SU-DHL-6 (cell line): ENCODE results near the gene TMEM8B.

Source experiments
- H2AFZ ChIP-seq: fragments of 200-600 bp; sonication (generic); 2 replicates; pipeline ENCODE4 v1.6.1; 2014; ENCODE audit warnings: low read depth, mild to moderate bottlenecking, moderate library complexity, mixed read lengths, antibody characterized with exemption, low read length; ENCODE audit not compliant: severe bottlenecking
- H3F3A ChIP-seq: fragments of 200-600 bp; shearing (Covaris generic); 2 replicates; pipeline ENCODE4 v1.6.0; 2016; ENCODE audit warnings: antibody characterized with exemption, mild to moderate bottlenecking; ENCODE audit not compliant: insufficient read depth
- H3K27ac ChIP-seq: fragments of 200-600 bp; sonication (generic); 2 replicates; pipeline ENCODE4 v1.5.1; 2016; ENCODE audit warnings: low read depth, mild to moderate bottlenecking, low read length, moderate library complexity, mixed read lengths
- H3K27me3 ChIP-seq: fragments of 200-600 bp; sonication (generic), shearing (Covaris generic); 2 replicates; pipeline ENCODE4 v1.6.0; 2014; ENCODE audit warnings: mild to moderate bottlenecking, low read length
- H3K36me3 ChIP-seq: fragments of 200-600 bp; sonication (generic); 2 replicates; pipeline ENCODE4 v1.6.1; 2014; ENCODE audit warnings: mild to moderate bottlenecking, low read length, mixed read lengths
- H3K4me2 ChIP-seq: fragments of 300-600, 200-600 bp; shearing (Covaris generic), sonication (generic); 2 replicates; pipeline ENCODE4 v1.6.0; 2014; ENCODE audit warnings: low read length, low read depth, mild to moderate bottlenecking; ENCODE audit not compliant: poor library complexity, severe bottlenecking
- H3K4me3 ChIP-seq: fragments of 200-600 bp; sonication (generic); 2 replicates; pipeline ENCODE4 v1.5.1; 2014; ENCODE audit warnings: antibody characterized with exemption, low read length, mild to moderate bottlenecking, mixed read lengths; ENCODE audit not compliant: insufficient read depth, poor library complexity, severe bottlenecking
- H3K79me2 ChIP-seq: fragments of 200-600 bp; sonication (generic); 2 replicates; pipeline ENCODE4 v1.6.1; 2014; ENCODE audit warnings: mild to moderate bottlenecking, low read length, moderate library complexity; ENCODE audit not compliant: insufficient read depth
- H3K9ac ChIP-seq: fragments of 200-600 bp; sonication (generic); 2 replicates; pipeline ENCODE4 v1.7.0; 2014; ENCODE audit warnings: mild to moderate bottlenecking, low read length
- H3K9me2 ChIP-seq: fragments of 200-600 bp; sonication (generic); replicated peaks from 2 replicates; pipeline ENCODE4 v1.6.1; 2014; ENCODE audit warnings: low read length; ENCODE audit not compliant: insufficient read depth
- H3K9me3 ChIP-seq: fragments of 200-600 bp; sonication (generic); 2 replicates; pipeline ENCODE4 v1.6.1; 2014; ENCODE audit warnings: low read length, mixed read lengths; ENCODE audit not compliant: insufficient read depth
- H4K20me1 ChIP-seq: fragments of 200-600 bp; sonication (generic); 2 replicates; pipeline ENCODE4 v1.6.1; 2014; ENCODE audit warnings: low read depth, mild to moderate bottlenecking, antibody characterized with exemption, low read length, moderate library complexity, mixed read lengths
- EZH2phosphoT487 ChIP-seq: fragments of 200-600 bp; sonication (generic), shearing (Covaris generic); conservative IDR thresholded peaks from 2 replicates; pipeline ENCODE4 v1.6.1; 2018; ENCODE audit warnings: mild to moderate bottlenecking, antibody characterized with exemption, low read length, moderate library complexity, mixed read lengths
- TF ChIP-seq, protein P1 (sequence below): fragments of 200-600 bp; sonication (generic); IDR thresholded peaks from one replicate; pipeline ENCODE4 v1.5.1; 2017; ENCODE audit warnings: antibody characterized with exemption, mild to moderate bottlenecking, low read length, moderate library complexity; ENCODE audit not compliant: insufficient read depth, poor library complexity, severe bottlenecking

Gene TMEM8B

DNA sequence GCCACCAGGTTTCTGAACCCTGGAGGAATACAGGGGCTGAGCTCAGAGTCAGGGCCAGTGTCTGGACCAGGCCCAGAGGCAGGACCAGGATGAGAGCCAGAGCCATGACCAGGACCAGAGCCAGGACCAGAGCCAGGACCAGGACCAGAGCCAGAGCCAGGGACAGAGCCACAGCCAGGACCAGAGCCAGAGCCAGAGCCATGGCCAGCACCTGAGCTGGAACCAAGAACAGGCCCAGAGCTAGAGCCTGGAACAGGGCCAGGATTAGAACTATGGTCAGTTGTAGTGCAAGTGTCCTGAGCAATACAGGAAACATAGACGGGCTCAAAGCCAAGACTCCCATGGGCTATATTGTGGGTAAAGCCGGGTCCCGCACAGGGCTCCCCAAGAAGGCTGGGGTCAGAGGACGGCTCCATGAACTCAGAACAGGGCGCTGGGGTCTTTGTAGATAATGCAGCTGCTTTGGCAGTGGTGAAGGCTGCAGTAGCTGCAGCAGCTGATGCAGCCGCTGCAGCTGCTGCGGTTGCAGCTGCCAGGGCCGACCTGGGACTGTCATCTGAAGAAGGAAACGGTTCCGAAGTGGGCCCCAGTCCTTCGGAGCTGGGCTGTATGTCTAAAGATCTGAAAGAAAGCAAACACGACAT lies 17.5 kb upstream of the TMEM8B start:
- Histone ChIP-seq H3K9me2 (no peaks in the 10 kb centered on the region), H3K36me3 (no peaks in the 10 kb centered on the region), H3K27me3 (no peaks in the 10 kb centered on the region), H3K9ac (peak overlapping the region; percentile 55; the same call in 1 of the 2 replicates), H3K9me3 (no peaks in the 10 kb centered on the region), H3F3A (peaks cover 22% of the 10 kb centered on the region), H2AFZ (peak overlapping the region; percentile 10), H3K4me3 (peak overlapping the region; percentile 35), H3K27ac (no peak overlapping the region), H4K20me1 (no peaks in the 10 kb centered on the region), H3K4me2 (peak overlapping the region; percentile 75), H3K79me2 (no peaks in the 10 kb centered on the region)
- no peak for TF ChIP-seq EZH2phosphoT487
- TF ChIP-seq, protein P1, sequence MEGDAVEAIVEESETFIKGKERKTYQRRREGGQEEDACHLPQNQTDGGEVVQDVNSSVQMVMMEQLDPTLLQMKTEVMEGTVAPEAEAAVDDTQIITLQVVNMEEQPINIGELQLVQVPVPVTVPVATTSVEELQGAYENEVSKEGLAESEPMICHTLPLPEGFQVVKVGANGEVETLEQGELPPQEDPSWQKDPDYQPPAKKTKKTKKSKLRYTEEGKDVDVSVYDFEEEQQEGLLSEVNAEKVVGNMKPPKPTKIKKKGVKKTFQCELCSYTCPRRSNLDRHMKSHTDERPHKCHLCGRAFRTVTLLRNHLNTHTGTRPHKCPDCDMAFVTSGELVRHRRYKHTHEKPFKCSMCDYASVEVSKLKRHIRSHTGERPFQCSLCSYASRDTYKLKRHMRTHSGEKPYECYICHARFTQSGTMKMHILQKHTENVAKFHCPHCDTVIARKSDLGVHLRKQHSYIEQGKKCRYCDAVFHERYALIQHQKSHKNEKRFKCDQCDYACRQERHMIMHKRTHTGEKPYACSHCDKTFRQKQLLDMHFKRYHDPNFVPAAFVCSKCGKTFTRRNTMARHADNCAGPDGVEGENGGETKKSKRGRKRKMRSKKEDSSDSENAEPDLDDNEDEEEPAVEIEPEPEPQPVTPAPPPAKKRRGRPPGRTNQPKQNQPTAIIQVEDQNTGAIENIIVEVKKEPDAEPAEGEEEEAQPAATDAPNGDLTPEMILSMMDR, result no peak

DNA sequence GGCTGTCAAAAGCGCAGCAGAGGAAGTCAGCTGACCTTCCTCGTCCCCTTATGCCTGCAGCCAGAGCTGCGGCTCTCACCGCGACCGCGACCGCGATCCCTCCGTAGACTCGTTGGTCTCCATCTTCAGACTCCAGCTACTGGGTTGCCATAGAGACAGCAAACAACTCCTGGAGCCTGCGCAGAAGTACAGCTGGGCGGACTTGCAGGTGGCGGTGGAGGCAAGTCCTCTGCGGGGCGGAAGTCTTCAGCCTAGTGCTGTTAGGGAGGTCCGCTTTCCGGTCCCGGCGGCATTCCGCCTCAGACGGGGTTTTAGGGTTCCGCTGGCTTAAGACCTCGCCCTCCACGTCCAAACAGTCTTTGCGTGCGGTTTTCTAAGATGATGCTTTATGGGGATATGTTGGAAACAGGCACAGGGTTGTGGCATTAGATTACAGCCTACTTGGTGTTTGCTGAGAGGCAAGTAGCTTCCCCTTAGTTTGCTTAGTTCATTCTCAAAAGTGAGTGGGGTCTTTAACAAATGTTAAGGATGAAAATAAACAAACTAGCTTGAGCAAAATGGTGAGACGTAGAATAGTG lies 16.9 kb upstream of the TMEM8B start, which contains the start of gene SPAG8:
Gene SPAG8 (minus strand): TSS at position 238 of the 578 bp plus-strand sequence. CDS start 115 bp downstream, at position 123.
- Histone ChIP-seq H3K9me3 (no peaks in the 10 kb centered on the region), H3K79me2 (no peaks in the 10 kb centered on the region), H3K9ac (peak within 1 kb of the TSS; percentile 55), H2AFZ (peak within 1 kb of the TSS; percentile 79), H3K27ac (peak within 1 kb of the TSS; percentile 64), H3F3A (peaks cover 22% of the 10 kb centered on the region), H3K4me2 (peak within 1 kb of the TSS; percentile 75), H4K20me1 (no peaks in the 10 kb centered on the region), H3K4me3 (peak within 1 kb of the TSS; percentile 35), H3K27me3 (no peaks in the 10 kb centered on the region), H3K9me2 (no peaks in the 10 kb centered on the region), H3K36me3 (no peaks in the 10 kb centered on the region)
- TF ChIP-seq, protein P1, result no peak
- no peak for TF ChIP-seq EZH2phosphoT487

DNA sequence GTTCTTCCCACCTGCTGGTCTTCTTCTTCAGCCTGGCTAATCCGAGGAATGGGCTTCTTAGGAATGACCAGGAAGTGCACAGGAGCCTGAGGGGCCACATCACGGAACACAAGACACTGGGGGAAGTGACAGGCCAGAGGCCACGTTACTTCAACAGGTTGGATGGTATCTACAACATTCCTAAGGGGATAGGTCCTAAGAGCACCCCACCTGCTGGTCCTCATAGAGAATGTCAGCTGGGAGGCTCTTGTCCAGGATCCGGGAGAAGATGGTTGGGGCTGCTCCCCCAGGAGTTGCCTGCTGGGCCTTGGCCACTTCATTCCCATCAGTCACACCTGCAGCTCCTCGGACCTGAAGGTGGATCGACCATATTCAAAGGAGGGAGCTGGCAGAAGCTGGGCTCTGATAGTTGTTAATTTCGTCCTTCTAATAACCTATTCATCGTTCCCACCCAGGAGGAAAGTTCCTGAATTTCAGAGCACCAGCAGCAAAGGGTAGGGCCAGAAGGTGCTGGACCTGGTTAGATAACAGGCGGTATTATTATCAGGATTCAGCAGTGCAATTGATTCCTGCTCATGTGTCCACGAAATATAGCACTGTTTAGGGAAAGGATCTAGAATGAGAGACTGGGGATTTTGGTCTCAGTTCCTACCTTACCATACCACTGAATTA lies 15.5 kb upstream of the TMEM8B start:
- no peaks in the 10 kb centered on the region for H3K9me3 ChIP-seq
- H4K20me1 ChIP-seq, result no peaks in the 10 kb centered on the region
- TF ChIP-seq, protein P1, result no peak
- no peak for TF ChIP-seq EZH2phosphoT487
- H3K9ac ChIP-seq, result peak overlapping the region; percentile 88
- no peak overlapping the region for H2AFZ ChIP-seq
- peak overlapping the region; percentile 93 for H3K4me2 ChIP-seq
- H3K36me3 ChIP-seq, result no peaks in the 10 kb centered on the region
- no peaks in the 10 kb centered on the region for H3K9me2 ChIP-seq
- H3F3A ChIP-seq, result peaks cover 22% of the 10 kb centered on the region
- H3K4me3 ChIP-seq, result peak overlapping the region; percentile 64
- H3K79me2 ChIP-seq, result no peaks in the 10 kb centered on the region
- H3K27me3 ChIP-seq, result no peaks in the 10 kb centered on the region
- H3K27ac ChIP-seq, result peak overlapping the region; percentile 76
